ENCODE results near the gene SLC22A1.

Gene SLC22A1

DNA sequence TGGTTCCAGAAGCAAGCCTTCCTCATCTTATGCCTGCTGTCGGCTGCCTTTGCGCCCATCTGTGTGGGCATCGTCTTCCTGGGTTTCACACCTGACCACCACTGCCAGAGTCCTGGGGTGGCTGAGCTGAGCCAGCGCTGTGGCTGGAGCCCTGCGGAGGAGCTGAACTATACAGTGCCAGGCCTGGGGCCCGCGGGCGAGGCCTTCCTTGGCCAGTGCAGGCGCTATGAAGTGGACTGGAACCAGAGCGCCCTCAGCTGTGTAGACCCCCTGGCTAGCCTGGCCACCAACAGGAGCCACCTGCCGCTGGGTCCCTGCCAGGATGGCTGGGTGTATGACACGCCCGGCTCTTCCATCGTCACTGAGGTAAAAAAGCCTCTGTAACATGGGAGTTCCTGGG lies 366 bp downstream of the SLC22A1 start:
- CTCF ChIA-PET, result interaction anchor here (0.7 to 1.5 kb wide), 3 partner anchors 17 to 467 kb away, joined by 3 read pairs; no protein-coding TSS in a partner anchor

DNA sequence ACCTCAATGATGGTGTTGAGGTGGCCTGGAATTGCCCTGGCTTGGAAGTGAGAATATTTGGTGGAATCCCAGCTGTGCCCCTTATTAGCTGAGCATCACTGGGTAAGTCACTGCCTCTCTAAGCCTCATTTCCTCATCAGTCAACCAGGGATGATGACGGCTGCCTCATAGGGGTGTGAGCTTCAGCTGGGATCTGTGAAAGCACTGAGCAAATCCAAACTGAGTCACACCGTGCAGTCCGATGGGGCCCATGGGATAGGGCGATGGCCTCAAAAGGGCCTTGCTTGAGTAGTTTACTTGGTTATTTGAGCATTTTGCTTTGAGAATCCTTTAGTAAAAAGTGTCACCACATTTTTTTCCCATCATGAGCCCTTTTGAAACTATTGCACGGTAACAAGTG lies 1.1 kb downstream of the SLC22A1 start:
- POLR2A ChIA-PET, result no interaction called here
- no peak overlapping the region for H3K27ac ChIP-seq (ENCODE audit: extremely low read depth, low read depth, low read length)
- H3K36me3 ChIP-seq (ENCODE audit: control insufficient read depth in 2 of 2, insufficient read depth in 1 of 2, low read length in 2 of 2), result peaks cover 0 to 6% of the 10 kb centered on the region in 2 experiments; a peak in 1 of 3 replicates
- H3K4me1 ChIP-seq (ENCODE audit: control insufficient read depth, insufficient read depth, low read length), result no peaks in the 10 kb centered on the region
- no peaks in the 10 kb centered on the region for H3K9me3 ChIP-seq (ENCODE audit: control insufficient read depth, insufficient read depth, low read depth, low read length)
- CTCF ChIA-PET, result interaction anchor here (0.6 to 1.6 kb wide), 3 partner anchors 15 to 355 kb away, joined by 3 to 5 read pairs (median 3); no protein-coding TSS in a partner anchor
- H3K4me3 ChIP-seq (ENCODE audit: low read depth, low read length), result no peak overlapping the region
- TF ChIP-seq, protein P1, sequence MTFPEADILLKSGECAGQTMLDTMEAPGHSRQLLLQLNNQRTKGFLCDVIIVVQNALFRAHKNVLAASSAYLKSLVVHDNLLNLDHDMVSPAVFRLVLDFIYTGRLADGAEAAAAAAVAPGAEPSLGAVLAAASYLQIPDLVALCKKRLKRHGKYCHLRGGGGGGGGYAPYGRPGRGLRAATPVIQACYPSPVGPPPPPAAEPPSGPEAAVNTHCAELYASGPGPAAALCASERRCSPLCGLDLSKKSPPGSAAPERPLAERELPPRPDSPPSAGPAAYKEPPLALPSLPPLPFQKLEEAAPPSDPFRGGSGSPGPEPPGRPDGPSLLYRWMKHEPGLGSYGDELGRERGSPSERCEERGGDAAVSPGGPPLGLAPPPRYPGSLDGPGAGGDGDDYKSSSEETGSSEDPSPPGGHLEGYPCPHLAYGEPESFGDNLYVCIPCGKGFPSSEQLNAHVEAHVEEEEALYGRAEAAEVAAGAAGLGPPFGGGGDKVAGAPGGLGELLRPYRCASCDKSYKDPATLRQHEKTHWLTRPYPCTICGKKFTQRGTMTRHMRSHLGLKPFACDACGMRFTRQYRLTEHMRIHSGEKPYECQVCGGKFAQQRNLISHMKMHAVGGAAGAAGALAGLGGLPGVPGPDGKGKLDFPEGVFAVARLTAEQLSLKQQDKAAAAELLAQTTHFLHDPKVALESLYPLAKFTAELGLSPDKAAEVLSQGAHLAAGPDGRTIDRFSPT (tag by site-specific recombination; IDR thresholded peaks at IDR 0.05), result no peak
- TF ChIP-seq ZSCAN23 (tag by site-specific recombination; IDR thresholded peaks at IDR 0.05) (no peak), ZNF544 (tag by site-specific recombination; IDR thresholded peaks at IDR 0.05) (no peak), ZNF23 (tag by site-specific recombination; IDR thresholded peaks at IDR 0.05; ENCODE audit: borderline replicate concordance) (no peak), GLIS2 (tag by site-specific recombination; IDR thresholded peaks at IDR 0.05) (no peak), ZNF521 (tag by site-specific recombination; IDR thresholded peaks at IDR 0.05) (no peak), ZNF341 (tag by site-specific recombination; IDR thresholded peaks at IDR 0.05; ENCODE audit: low read depth) (no peak), PRDM1 (tag by site-specific recombination; IDR thresholded peaks at IDR 0.05) (no peak), ZNF214 (tag by site-specific recombination; IDR thresholded peaks at IDR 0.05; ENCODE audit: borderline replicate concordance) (no peak), ZNF768 (tag by site-specific recombination; IDR thresholded peaks at IDR 0.05) (no peak), ZFP37 (tag by site-specific recombination; IDR thresholded peaks at IDR 0.05) (no peak), HOXC10 (CRISPR knock-in tag; IDR thresholded peaks at IDR 0.05) (no peak)
- TF ChIP-seq, protein P2, sequence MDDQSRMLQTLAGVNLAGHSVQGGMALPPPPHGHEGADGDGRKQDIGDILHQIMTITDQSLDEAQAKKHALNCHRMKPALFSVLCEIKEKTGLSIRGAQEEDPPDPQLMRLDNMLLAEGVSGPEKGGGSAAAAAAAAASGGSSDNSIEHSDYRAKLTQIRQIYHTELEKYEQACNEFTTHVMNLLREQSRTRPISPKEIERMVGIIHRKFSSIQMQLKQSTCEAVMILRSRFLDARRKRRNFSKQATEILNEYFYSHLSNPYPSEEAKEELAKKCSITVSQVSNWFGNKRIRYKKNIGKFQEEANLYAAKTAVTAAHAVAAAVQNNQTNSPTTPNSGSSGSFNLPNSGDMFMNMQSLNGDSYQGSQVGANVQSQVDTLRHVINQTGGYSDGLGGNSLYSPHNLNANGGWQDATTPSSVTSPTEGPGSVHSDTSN (CRISPR knock-in tag; IDR thresholded peaks at IDR 0.05), result no peak
- TF ChIP-seq, protein P3, sequence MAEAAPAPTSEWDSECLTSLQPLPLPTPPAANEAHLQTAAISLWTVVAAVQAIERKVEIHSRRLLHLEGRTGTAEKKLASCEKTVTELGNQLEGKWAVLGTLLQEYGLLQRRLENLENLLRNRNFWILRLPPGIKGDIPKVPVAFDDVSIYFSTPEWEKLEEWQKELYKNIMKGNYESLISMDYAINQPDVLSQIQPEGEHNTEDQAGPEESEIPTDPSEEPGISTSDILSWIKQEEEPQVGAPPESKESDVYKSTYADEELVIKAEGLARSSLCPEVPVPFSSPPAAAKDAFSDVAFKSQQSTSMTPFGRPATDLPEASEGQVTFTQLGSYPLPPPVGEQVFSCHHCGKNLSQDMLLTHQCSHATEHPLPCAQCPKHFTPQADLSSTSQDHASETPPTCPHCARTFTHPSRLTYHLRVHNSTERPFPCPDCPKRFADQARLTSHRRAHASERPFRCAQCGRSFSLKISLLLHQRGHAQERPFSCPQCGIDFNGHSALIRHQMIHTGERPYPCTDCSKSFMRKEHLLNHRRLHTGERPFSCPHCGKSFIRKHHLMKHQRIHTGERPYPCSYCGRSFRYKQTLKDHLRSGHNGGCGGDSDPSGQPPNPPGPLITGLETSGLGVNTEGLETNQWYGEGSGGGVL (tag by site-specific recombination; IDR thresholded peaks at IDR 0.05), result no peak
- TF ChIP-seq, protein P4, sequence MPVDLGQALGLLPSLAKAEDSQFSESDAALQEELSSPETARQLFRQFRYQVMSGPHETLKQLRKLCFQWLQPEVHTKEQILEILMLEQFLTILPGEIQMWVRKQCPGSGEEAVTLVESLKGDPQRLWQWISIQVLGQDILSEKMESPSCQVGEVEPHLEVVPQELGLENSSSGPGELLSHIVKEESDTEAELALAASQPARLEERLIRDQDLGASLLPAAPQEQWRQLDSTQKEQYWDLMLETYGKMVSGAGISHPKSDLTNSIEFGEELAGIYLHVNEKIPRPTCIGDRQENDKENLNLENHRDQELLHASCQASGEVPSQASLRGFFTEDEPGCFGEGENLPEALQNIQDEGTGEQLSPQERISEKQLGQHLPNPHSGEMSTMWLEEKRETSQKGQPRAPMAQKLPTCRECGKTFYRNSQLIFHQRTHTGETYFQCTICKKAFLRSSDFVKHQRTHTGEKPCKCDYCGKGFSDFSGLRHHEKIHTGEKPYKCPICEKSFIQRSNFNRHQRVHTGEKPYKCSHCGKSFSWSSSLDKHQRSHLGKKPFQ (tag by site-specific recombination; IDR thresholded peaks at IDR 0.05), result no peak
- TF ChIP-seq, protein P5, sequence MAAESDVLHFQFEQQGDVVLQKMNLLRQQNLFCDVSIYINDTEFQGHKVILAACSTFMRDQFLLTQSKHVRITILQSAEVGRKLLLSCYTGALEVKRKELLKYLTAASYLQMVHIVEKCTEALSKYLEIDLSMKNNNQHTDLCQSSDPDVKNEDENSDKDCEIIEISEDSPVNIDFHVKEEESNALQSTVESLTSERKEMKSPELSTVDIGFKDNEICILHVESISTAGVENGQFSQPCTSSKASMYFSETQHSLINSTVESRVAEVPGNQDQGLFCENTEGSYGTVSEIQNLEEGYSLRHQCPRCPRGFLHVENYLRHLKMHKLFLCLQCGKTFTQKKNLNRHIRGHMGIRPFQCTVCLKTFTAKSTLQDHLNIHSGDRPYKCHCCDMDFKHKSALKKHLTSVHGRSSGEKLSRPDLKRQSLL (tag by site-specific recombination; IDR thresholded peaks at IDR 0.05), result no peak
- TF ChIP-seq, protein P6, sequence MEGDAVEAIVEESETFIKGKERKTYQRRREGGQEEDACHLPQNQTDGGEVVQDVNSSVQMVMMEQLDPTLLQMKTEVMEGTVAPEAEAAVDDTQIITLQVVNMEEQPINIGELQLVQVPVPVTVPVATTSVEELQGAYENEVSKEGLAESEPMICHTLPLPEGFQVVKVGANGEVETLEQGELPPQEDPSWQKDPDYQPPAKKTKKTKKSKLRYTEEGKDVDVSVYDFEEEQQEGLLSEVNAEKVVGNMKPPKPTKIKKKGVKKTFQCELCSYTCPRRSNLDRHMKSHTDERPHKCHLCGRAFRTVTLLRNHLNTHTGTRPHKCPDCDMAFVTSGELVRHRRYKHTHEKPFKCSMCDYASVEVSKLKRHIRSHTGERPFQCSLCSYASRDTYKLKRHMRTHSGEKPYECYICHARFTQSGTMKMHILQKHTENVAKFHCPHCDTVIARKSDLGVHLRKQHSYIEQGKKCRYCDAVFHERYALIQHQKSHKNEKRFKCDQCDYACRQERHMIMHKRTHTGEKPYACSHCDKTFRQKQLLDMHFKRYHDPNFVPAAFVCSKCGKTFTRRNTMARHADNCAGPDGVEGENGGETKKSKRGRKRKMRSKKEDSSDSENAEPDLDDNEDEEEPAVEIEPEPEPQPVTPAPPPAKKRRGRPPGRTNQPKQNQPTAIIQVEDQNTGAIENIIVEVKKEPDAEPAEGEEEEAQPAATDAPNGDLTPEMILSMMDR (tag by site-specific recombination; IDR thresholded peaks at IDR 0.05), result no peak

More for the DNA sequence above, 366 bp downstream of the SLC22A1 start:
- no peak for TF ChIP-seq ZNF10 (tag by site-specific recombination; IDR thresholded peaks at IDR 0.05)
- TF ChIP-seq, protein P4 (tag by site-specific recombination; IDR thresholded peaks at IDR 0.05), result no peak
- TF ChIP-seq ZNF707 (tag by site-specific recombination; IDR thresholded peaks at IDR 0.05), result no peak
- TF ChIP-seq ZNF248 (tag by site-specific recombination; IDR thresholded peaks at IDR 0.05), result no peak
- TF ChIP-seq ZNF792 (tag by site-specific recombination; IDR thresholded peaks at IDR 0.05), result no peak
- TF ChIP-seq ZBTB7A (tag by site-specific recombination; IDR thresholded peaks at IDR 0.05; ENCODE audit: low read depth), result no peak
- TF ChIP-seq ZNF354C (tag by site-specific recombination; IDR thresholded peaks at IDR 0.05; ENCODE audit: borderline replicate concordance, low read depth), result no peak
- TF ChIP-seq YY2 (tag by site-specific recombination; IDR thresholded peaks at IDR 0.05), result no peak
- TF ChIP-seq ZNF324 (tag by site-specific recombination; IDR thresholded peaks at IDR 0.05), result no peak
- no peak for TF ChIP-seq ZNF416 (tag by site-specific recombination; IDR thresholded peaks at IDR 0.05)
- no peak for TF ChIP-seq ZNF23 (tag by site-specific recombination; IDR thresholded peaks at IDR 0.05; ENCODE audit: borderline replicate concordance)
- no peak for TF ChIP-seq ZNF19 (tag by site-specific recombination; IDR thresholded peaks at IDR 0.05; ENCODE audit: low read depth)
- no peak overlapping the region for H3K27ac ChIP-seq (ENCODE audit: extremely low read depth, low read depth, low read length)
- H3K9me3 ChIP-seq (ENCODE audit: control insufficient read depth, insufficient read depth, low read depth, low read length), result no peaks in the 10 kb centered on the region
- H3K36me3 ChIP-seq (ENCODE audit: control insufficient read depth in 2 of 2, insufficient read depth in 1 of 2, low read length in 2 of 2), result peaks cover 0 to 13% of the 10 kb centered on the region in 2 experiments; a peak in 1 of 3 replicates
- no peak overlapping the region for H3K4me3 ChIP-seq (ENCODE audit: low read depth, low read length)
- H3K4me1 ChIP-seq (ENCODE audit: control insufficient read depth, insufficient read depth, low read length), result no peaks in the 10 kb centered on the region
- POLR2A ChIA-PET, result interaction anchor here (0.6 kb wide), 1 partner anchor 1182 kb away, joined by 3 read pairs; no protein-coding TSS in a partner anchor
